IPS-11a (cell line): ENCODE results near the gene LDB1.

Experiments used
- H3K4me3 ChIP-seq: one replicate; pipeline ENCODE4 v1.5.1; 2013; ENCODE audit warnings: low read depth, low read length, control low read depth

Gene LDB1

DNA sequence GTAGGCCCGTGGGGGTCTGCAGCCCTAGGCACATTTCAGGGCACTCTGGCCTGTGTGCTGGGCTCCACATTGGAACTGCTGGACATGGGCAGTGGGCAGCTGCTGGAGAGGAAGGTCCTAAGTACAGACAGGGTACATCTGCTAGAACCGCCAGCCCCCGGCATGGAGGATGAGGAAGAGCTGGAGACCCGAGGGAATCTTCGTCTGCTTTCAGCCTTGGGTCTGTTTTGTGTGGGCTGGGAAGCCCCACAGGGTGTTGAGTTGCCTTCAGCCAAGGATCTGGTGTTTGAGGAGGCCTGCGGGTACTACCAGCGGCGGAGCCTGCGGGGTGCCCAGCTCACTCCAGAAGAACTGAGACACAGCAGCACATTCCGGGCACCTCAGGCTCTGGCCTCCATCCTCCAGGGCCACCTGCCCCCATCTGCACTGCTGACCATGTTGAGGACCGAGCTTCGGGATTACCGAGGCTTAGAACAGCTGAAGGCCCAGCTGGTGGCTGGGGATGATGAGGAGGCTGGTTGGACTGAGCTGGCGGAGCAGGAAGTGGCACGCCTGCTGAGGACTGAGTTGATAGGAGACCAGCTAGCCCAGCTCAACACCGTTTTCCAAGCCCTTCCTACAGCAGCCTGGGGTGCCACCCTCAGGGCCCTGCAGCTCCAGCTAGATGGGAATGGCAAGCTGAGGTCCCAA is 53.6 kb downstream of the LDB1 start:
- peak overlapping the region; percentile 67 for H3K4me3 ChIP-seq

DNA sequence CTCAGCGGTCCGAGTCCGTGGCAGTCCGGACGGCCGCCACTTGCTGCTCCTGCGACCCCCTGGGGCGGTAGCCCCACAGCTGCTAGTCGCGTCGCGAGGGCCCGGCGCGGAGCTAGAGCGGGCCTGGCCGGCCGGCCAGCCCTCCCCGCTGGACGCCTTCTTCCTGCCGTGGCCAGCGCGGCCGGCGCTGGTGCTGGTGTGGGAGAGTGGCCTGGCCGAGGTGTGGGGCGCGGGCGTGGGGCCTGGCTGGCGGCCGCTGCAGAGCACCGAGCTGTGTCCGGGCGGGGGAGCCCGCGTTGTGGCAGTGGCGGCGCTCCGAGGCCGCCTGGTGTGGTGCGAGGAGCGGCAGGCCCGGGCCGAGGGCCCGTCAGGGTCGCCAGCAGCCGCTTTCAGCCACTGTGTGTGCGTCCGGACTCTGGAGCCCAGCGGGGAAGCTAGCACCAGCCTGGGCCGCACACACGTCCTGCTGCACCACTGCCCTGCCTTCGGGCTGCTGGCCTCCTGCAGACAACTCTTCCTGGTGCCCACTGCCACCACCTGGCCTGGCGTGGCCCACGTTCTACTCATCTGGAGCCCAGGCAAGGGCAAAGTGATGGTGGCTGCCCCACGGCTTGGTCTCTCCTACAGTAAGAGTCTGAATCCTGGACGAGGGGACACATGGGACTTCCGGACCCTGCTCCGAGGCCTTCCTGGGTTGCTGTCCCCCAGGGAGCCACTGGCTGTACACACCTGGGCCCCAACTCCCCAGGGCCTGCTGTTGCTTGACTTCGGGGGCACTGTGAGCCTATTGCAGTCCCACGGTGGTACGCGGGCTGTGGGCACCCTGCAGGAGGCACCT is 54.4 kb downstream of the LDB1 start:
- peak overlapping the region; percentile 67 for H3K4me3 ChIP-seq

DNA sequence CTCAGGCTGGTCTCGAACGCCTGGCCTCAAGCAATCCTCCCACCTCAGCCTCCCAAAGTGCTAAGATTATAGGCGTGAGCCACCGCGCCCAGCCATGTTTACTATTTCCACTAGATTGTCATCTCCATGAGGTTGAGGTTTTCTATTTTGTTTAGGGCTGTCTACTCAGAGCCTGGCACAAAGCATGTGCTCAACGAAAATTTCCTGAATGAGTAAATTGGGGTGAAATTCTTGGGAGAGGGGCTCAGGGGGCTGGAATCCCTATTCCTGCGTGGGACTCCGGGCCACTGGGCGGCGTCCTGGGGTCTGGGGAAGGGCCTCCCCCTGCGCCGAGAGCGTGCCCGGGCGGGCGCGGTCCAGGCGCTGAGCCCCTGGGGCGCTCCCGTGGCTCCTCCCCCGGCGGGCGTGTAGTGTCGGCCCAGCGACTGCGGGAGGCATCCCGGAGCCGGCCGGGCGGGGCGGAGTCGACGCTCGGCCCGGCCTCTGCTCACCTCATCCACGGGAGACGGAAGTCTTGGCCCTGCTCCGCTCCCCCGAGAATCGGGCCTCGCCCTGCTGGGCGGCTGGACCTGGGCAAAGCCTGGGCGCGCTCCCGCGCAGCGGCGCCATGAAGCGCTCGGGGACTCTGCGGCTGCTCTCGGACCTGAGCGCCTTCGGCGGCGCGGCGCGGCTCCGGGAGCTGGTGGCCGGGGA is 55.2 kb downstream of the LDB1 start, which contains the start of gene HPS6:
Gene HPS6 (plus strand): TSS at position 482 of the 693 bp plus-strand sequence. CDS start 126 bp downstream, at position 608.
- peak within 1 kb of the TSS; percentile 67 for H3K4me3 ChIP-seq

DNA sequence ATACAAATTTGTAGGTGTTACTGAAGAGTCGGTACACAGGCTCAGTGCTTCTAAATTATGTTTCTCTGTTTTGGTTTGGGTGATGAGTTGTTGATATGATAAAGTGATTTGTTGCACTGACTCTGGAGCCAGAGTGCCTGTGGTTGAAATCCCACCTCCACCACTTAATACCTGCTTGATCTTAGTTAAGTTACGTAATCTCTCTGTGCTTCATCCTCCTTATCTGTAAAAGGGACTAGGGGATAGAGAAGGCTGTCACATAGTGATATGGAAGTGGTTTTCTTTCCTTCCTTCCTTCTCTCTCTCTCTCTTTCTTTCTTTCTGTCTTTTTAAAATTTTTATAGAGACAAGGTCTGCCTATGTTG is 55.7 kb downstream of the LDB1 start:
- peak overlapping the region; percentile 67 for H3K4me3 ChIP-seq

DNA sequence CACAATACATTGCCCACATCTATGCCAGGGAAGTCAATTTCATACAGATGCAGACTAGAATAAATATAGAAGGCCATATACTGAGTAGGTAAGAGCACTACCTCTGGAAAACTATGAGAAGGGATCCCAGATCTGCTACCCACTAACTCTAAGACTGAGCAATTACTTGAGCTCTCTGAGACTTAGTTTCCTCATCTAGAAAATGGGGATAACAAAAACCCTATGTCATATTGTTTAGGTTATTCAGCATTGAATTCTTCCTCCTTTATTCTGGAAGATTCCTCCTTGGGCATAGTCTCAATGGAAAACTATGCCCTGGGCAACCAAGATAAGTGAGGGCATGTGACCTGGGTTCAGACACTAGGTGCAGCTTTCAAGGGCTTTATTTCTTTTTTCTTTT is 60.2 kb downstream of the LDB1 start:
- no peak overlapping the region for H3K4me3 ChIP-seq
